ENCODE measurements around the gene AP5Z1. TPM values are rescaled to one million over a fixed set of nuclear protein-coding genes. Genes with fewer than 3 reads are reported as not detected.
"Not testable (repeated sequence)": the region's sequence is repeated elsewhere in the genome, so short reads cannot be mapped to it uniquely, and the experiment has no call there.

AP5Z1 gene
- total RNA-seq, 1 experiment from 2014 or later = 29.8 TPM

GRCh38 chr7:4793385-4793993 is 18.1 kb downstream of the AP5Z1 start:
- in situ Hi-C loops (cut with HindIII; ENCODE audit: low pct_unique_long_range_greater_than_20kb, low sequenced_read_pairs); DNase-seq (ENCODE audit: low read depth): not testable (repeated sequence)

- DNase-seq (ENCODE audit: low read depth); in situ Hi-C loops (cut with HindIII; ENCODE audit: low pct_unique_long_range_greater_than_20kb, low sequenced_read_pairs): not testable (repeated sequence)
Observed at GRCh38 chr7:4794171-4794570, 18.7 kb downstream of the AP5Z1 start.

- no peak for DNase-seq (ENCODE audit: low read depth)
- in situ Hi-C loops (cut with HindIII; ENCODE audit: low pct_unique_long_range_greater_than_20kb, low sequenced_read_pairs) = no loop called here
Observed at GRCh38 chr7:4794591-4795350, 19.3 kb downstream of the AP5Z1 start.

- in situ Hi-C loops (cut with HindIII; ENCODE audit: low pct_unique_long_range_greater_than_20kb, low sequenced_read_pairs) = no loop called here
- no peak for DNase-seq (ENCODE audit: low read depth)
Observed at GRCh38 chr7:4796453-4796852, 21.0 kb downstream of the AP5Z1 start.

- peak; percentile 29 for DNase-seq (ENCODE audit: low read depth)
- in situ Hi-C loops (cut with HindIII; ENCODE audit: low pct_unique_long_range_greater_than_20kb, low sequenced_read_pairs) = no loop called here
Observed at GRCh38 chr7:4797858-4798705, 22.7 kb downstream of the AP5Z1 start.

- no peak for DNase-seq (ENCODE audit: low read depth)
- in situ Hi-C loops (cut with HindIII; ENCODE audit: low pct_unique_long_range_greater_than_20kb, low sequenced_read_pairs) = no loop called here
Observed at GRCh38 chr7:4798706-4799235, 23.3 kb downstream of the AP5Z1 start.

- no peak for DNase-seq (ENCODE audit: low read depth)
- in situ Hi-C loops (cut with HindIII; ENCODE audit: low pct_unique_long_range_greater_than_20kb, low sequenced_read_pairs) = no loop called here
Observed at GRCh38 chr7:4799508-4800268, 24.3 kb downstream of the AP5Z1 start.

GRCh38 chr7:4800487-4800886 is 25.1 kb downstream of the AP5Z1 start:
- in situ Hi-C loops (cut with HindIII; ENCODE audit: low pct_unique_long_range_greater_than_20kb, low sequenced_read_pairs) = no loop called here

GRCh38 chr7:4800926-4801838 is 25.8 kb downstream of the AP5Z1 start:
- DNase-seq (ENCODE audit: low read depth) = no peak
- in situ Hi-C loops (cut with HindIII; ENCODE audit: low pct_unique_long_range_greater_than_20kb, low sequenced_read_pairs) = no loop called here

More at GRCh38 chr7:4800487-4800886, 25.1 kb downstream of the AP5Z1 start:
- DNase-seq (ENCODE audit: low read depth) = no peak

GRCh38 chr7:4801839-4802231 is 26.4 kb downstream of the AP5Z1 start:
- in situ Hi-C loops (cut with HindIII; ENCODE audit: low pct_unique_long_range_greater_than_20kb, low sequenced_read_pairs) = no loop called here
- no peak for DNase-seq (ENCODE audit: low read depth)

- in situ Hi-C loops (cut with HindIII; ENCODE audit: low pct_unique_long_range_greater_than_20kb, low sequenced_read_pairs); DNase-seq (ENCODE audit: low read depth): not testable (repeated sequence)
Observed at GRCh38 chr7:4802577-4802976, 27.2 kb downstream of the AP5Z1 start.

GRCh38 chr7:4803397-4804241 is 28.2 kb downstream of the AP5Z1 start:
- no peak for DNase-seq (ENCODE audit: low read depth)
- in situ Hi-C loops (cut with HindIII; ENCODE audit: low pct_unique_long_range_greater_than_20kb, low sequenced_read_pairs) = no loop called here

GRCh38 chr7:4805110-4805983 is 29.9 kb downstream of the AP5Z1 start:
- no peak for DNase-seq (ENCODE audit: low read depth)

GRCh38 chr7:4805984-4806300 is 30.5 kb downstream of the AP5Z1 start:
- in situ Hi-C loops (cut with HindIII; ENCODE audit: low pct_unique_long_range_greater_than_20kb, low sequenced_read_pairs) = no loop called here
- no peak for DNase-seq (ENCODE audit: low read depth)

More at GRCh38 chr7:4805110-4805983, 29.9 kb downstream of the AP5Z1 start:
- in situ Hi-C loops (cut with HindIII; ENCODE audit: low pct_unique_long_range_greater_than_20kb, low sequenced_read_pairs) = no loop called here

- in situ Hi-C loops (cut with HindIII; ENCODE audit: low pct_unique_long_range_greater_than_20kb, low sequenced_read_pairs) = no loop called here
- DNase-seq (ENCODE audit: low read depth) = no peak
Observed at GRCh38 chr7:4806983-4807597, 31.7 kb downstream of the AP5Z1 start.
